NB4 (cell line): ENCODE results near the gene CREBRF.
A peak's percentile ranks its signal among the peaks of the same experiment; 100 is the strongest.
"Not testable (repeated sequence)": the region's sequence is repeated elsewhere in the genome, so short reads cannot be mapped to it uniquely, and the experiment has no call there.

Experiments used
- DNase-seq: peaks from one replicate; pipeline ENCODE4 v3.0.0; 2010; ENCODE audit warnings: low read depth
- H3K4me3 ChIP-seq: one replicate; pipeline ENCODE4 v1.5.1; 2011; ENCODE audit warnings: mild to moderate bottlenecking, low read depth, low read length, moderate library complexity
- MAX ChIP-seq: IDR thresholded peaks from 2 replicates; pipeline ENCODE4 v1.6.1; 2011; ENCODE audit warnings: low read depth, low read length
- MYC ChIP-seq: IDR thresholded peaks from 2 replicates; pipeline ENCODE4 v1.6.1; 2011; ENCODE audit warnings: low read depth, low read length
- POLR2A ChIP-seq: IDR thresholded peaks from 2 replicates; pipeline ENCODE4 v1.6.1; 2011; ENCODE audit warnings: mild to moderate bottlenecking; ENCODE audit not compliant: insufficient read length; ENCODE audit errors: extremely low read depth
- TF ChIP-seq, protein P1 (sequence below): IDR thresholded peaks from one replicate; pipeline ENCODE4 v1.5.1; 2012; ENCODE audit warnings: low read depth, low read length

CREBRF gene

GRCh38 chr5:173144200-173145176 is 88.3 kb downstream of the CREBRF start, which contains the start of gene BNIP1:
TSS of gene BNIP1 (plus strand) at chr5:173144531. CDS start at chr5:173144546, 15 bp downstream.
- peak; percentile 90 for TF ChIP-seq MAX
- TF ChIP-seq, protein P1, sequence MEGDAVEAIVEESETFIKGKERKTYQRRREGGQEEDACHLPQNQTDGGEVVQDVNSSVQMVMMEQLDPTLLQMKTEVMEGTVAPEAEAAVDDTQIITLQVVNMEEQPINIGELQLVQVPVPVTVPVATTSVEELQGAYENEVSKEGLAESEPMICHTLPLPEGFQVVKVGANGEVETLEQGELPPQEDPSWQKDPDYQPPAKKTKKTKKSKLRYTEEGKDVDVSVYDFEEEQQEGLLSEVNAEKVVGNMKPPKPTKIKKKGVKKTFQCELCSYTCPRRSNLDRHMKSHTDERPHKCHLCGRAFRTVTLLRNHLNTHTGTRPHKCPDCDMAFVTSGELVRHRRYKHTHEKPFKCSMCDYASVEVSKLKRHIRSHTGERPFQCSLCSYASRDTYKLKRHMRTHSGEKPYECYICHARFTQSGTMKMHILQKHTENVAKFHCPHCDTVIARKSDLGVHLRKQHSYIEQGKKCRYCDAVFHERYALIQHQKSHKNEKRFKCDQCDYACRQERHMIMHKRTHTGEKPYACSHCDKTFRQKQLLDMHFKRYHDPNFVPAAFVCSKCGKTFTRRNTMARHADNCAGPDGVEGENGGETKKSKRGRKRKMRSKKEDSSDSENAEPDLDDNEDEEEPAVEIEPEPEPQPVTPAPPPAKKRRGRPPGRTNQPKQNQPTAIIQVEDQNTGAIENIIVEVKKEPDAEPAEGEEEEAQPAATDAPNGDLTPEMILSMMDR, result peak; percentile 94
- peak; percentile 64 for TF ChIP-seq POLR2A
- peak; percentile 92 for TF ChIP-seq MYC
- peak within 1 kb of the TSS; percentile 91 for H3K4me3 ChIP-seq
- peak; percentile 93 for DNase-seq

DNA sequence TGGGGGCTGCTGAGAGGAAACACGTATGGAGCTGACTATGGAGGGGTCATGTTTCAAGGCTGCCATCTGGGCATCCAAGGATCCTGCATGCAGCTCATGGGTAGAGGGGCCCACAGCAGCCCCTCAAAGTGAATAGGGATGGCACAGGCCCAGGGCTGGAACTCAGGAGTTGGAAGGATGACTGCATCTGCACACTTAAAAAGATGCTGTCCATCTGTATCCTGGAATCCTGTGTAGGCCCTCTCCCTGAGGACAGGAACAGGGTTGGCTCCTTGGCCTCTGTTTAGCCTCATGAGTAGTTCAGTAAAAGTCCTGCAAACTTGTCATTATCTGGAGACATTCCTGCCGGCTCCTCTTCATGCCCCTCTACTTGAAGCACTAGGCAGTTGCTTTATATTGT is 92.2 kb downstream of the CREBRF start:
- H3K4me3 ChIP-seq, result no peak overlapping the region
- TF ChIP-seq POLR2A (no peak), MAX (no peak), MYC (no peak)
- TF ChIP-seq, protein P1, result no peak
- DNase-seq, result no peak

DNA sequence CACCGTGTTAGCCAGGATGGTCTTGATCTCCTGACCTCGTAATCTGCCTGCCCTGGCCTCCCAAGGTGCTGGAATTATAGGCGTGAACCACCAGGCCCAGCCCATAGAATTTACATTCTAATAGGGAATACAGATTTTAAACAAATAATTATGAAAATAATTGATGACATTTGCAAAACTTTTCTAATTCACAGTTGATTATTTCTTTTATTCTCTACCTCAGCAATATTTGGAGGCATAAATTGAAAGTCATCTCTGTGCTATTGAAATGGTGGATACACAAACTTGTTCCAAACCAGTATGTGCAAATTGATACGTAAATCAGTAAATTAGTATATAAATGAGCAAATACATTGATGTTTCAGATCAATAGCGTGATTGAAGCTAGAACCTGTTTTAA is 96.4 kb downstream of the CREBRF start:
- DNase-seq, result no peak
- TF ChIP-seq, protein P1, result no peak
- no peak for TF ChIP-seq MAX
- TF ChIP-seq MYC, result no peak
- TF ChIP-seq POLR2A, result no peak
- no peak overlapping the region for H3K4me3 ChIP-seq

GRCh38 chr5:173153842-173154241 is 97.7 kb downstream of the CREBRF start:
- no peak for TF ChIP-seq MAX
- TF ChIP-seq MYC, result no peak
- no peak for TF ChIP-seq POLR2A
- TF ChIP-seq, protein P1, result no peak
- DNase-seq, result no peak
- H3K4me3 ChIP-seq, result no peak overlapping the region

DNA sequence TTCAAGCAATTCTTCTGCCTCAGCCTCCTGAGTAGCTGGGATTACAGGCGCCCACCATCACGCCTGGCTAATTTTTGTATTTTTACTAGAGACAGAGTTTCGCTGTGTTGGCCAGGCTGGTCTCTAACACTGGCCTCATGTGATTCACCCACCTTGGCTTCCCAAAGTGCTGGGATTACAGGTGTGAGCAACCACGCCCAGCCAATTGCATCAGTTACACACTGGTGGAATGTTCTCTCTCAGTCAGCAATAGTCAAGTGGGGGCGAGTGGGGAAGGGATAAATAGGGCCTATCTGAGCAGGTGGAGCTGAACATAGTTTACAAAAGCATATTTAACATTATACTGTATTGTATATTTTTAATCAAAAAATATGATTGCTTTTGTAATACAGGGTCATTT is 98.5 kb downstream of the CREBRF start:
- H3K4me3 ChIP-seq, DNase-seq: not testable (repeated sequence)

DNA sequence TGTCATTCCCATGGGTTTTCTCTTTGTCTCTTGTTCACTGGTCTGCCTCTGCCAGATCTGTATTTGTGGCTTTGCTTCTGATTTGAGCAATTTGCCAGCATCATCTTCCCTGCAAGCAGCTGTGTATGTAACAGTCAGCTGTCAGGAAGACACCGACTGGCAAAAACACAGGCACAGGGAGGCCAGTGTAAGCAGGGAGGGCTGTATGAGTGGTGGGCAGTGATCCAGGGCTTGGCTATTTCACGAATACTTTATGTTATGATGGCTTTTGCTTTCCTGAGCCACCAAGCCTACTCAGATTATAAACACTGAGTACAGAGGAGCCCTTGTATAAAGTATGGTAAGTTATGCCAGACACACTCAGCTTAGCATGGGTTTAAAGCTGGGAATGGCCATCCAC is 99.8 kb downstream of the CREBRF start:
- TF ChIP-seq, protein P1, result no peak
- TF ChIP-seq MAX (no peak), POLR2A (no peak), MYC (no peak)
- DNase-seq, result no peak
- no peak overlapping the region for H3K4me3 ChIP-seq
